HepG2 (cell line): ENCODE measurements around the gene SNRPF. TPM values are rescaled to one million over a fixed set of nuclear protein-coding genes. Genes with fewer than 3 reads are reported as not detected.

Source experiments
- ASH2L ChIP-seq: fragments of 300-600, 200-600 bp; sonication (generic); IDR thresholded peaks from 2 replicates; pipeline ENCODE4 v1.7.0; 2017; ENCODE audit warnings: low read depth, mild to moderate bottlenecking, moderate library complexity, mixed read lengths, low read length; ENCODE audit not compliant: insufficient read length
- CBX2 ChIP-seq, 2 experiments: fragments of 200-600 bp in 1 of 2; sonication (generic); formaldehyde crosslinking in 1 of 2; IDR thresholded peaks; 2 replicates each; pipeline versions ENCODE4 v1.7.0 to v1.8.1; 2018 to 2022; ENCODE audit warnings: low read depth in 2 of 2, low read length in 1 of 2, mild to moderate bottlenecking in 1 of 2, missing genetic modification reagents in 1 of 2
- HCFC1 ChIP-seq: fragments of 150-350 bp; IDR thresholded peaks from 2 replicates; pipeline ENCODE4 v1.6.1; 2014; ENCODE audit warnings: low read depth, low read length
- KLF16 ChIP-seq, 2 experiments: sonication (generic) in 1 of 2; formaldehyde crosslinking in 1 of 2; IDR thresholded peaks; 2 replicates each; pipeline versions ENCODE4 v1.6.1 to v1.8.0; 2016 to 2023; ENCODE audit warnings: missing genetic modification reagents in 2 of 2, missing compliant biosample characterization in 1 of 2
- MIXL1 ChIP-seq: IDR thresholded peaks from 2 replicates; pipeline ENCODE4 v1.6.1; 2016
- MYC ChIP-seq: sonication (generic); formaldehyde crosslinking; IDR thresholded peaks from 2 replicates; pipeline ENCODE4 v1.9.0; 2021; ENCODE audit warnings: missing genetic modification reagents, borderline replicate concordance
- NFE2 ChIP-seq: sonication (generic); formaldehyde crosslinking; IDR thresholded peaks from 2 replicates; pipeline ENCODE4 v1.4.0; 2020; ENCODE audit warnings: missing genetic modification reagents
- ONECUT2 ChIP-seq: sonication (generic); formaldehyde crosslinking; IDR thresholded peaks from 2 replicates; pipeline ENCODE4 v1.4.0; 2020; ENCODE audit warnings: missing genetic modification reagents
- RARA ChIP-seq: IDR thresholded peaks from 2 replicates; pipeline ENCODE4 v1.6.1; 2016; ENCODE audit warnings: missing genetic modification reagents, missing compliant biosample characterization
- RBM22 ChIP-seq: fragments of 200-400 bp; formaldehyde crosslinking; optimal IDR thresholded peaks from 2 replicates; pipeline ENCODE3; 2017; ENCODE audit warnings: mild to moderate bottlenecking, low read length, moderate library complexity
- RXRB ChIP-seq: IDR thresholded peaks from 2 replicates; pipeline ENCODE4 v1.6.1; 2016; ENCODE audit warnings: borderline replicate concordance, missing genetic modification reagents, missing compliant biosample characterization
- SIN3B ChIP-seq: fragments of 150-350 bp; IDR thresholded peaks from 2 replicates; pipeline ENCODE4 v1.6.1; 2014; ENCODE audit warnings: low read length
- SOX5 ChIP-seq: IDR thresholded peaks from 2 replicates; pipeline ENCODE4 v1.6.1; 2016; ENCODE audit warnings: borderline replicate concordance
- SRSF4 ChIP-seq: fragments of 200-400 bp; formaldehyde crosslinking; IDR thresholded peaks from one replicate; pipeline ENCODE4 v1.6.1; 2018; ENCODE audit warnings: mild to moderate bottlenecking, low read depth, low read length, moderate library complexity; ENCODE audit not compliant: poor library complexity, severe bottlenecking
- SRY ChIP-seq: sonication (generic); formaldehyde crosslinking; IDR thresholded peaks from 2 replicates; pipeline ENCODE4 v1.8.0; 2022; ENCODE audit warnings: mild to moderate bottlenecking, missing genetic modification reagents
- TBX2 ChIP-seq: sonication (generic); formaldehyde crosslinking; IDR thresholded peaks from 2 replicates; pipeline ENCODE4 v1.5.0; 2020; ENCODE audit warnings: missing genetic modification reagents, mild to moderate bottlenecking, borderline replicate concordance
- ZNF282 ChIP-seq: fragments of 450-650 bp; IDR thresholded peaks from 2 replicates; pipeline ENCODE4 v1.6.1; 2018; ENCODE audit not compliant: partially characterized antibody
- ZNF883 ChIP-seq: sonication (generic); formaldehyde crosslinking; IDR thresholded peaks from 2 replicates; pipeline ENCODE4 v1.5.1; 2020; ENCODE audit warnings: mild to moderate bottlenecking, missing genetic modification reagents; ENCODE audit errors: not compliant biosample characterization
- ZSCAN12 ChIP-seq: sonication (generic); formaldehyde crosslinking; IDR thresholded peaks from 2 replicates; pipeline ENCODE4 v1.9.0; 2021; ENCODE audit warnings: mild to moderate bottlenecking, missing genetic modification reagents
- polyA plus RNA-seq, 8 experiments: library from polyadenylated mRNA; depleted of rRNA in 3 of 8; stranded (reverse) in 7 of 8; unstranded in 1 of 8; fragments of >200 nt; fragmentation: Illumina TruSeq in 4 of 8; extraction: Trizol in 4 of 8; gene quantifications; 2 replicates each; pipeline versions ENCODE4 v1.2.1 to v1.2.3, GENCODE V29; 2011 to 2016; ENCODE audit warnings: low read depth in 4 of 8, missing spikeins in 1 of 8, mixed read lengths in 1 of 8; ENCODE audit not compliant: insufficient read depth in 1 of 8
- total RNA-seq, 5 experiments: library from RNA; depleted of rRNA; stranded (reverse); fragments of >200 nt; fragmentation: Illumina TruSeq; extraction: Trizol; gene quantifications; 2 replicates each; pipeline ENCODE4 v1.2.3, GENCODE V29; 2016; ENCODE audit warnings: low read depth in 1 of 5
- TF ChIP-seq, protein P1 (sequence below): IDR thresholded peaks from 2 replicates; pipeline ENCODE4 v1.6.1; 2012; ENCODE audit warnings: low read depth, low read length, improper control_type of control experiment
- TF ChIP-seq, protein P2 (sequence below): IDR thresholded peaks from 2 replicates; pipeline ENCODE4 v1.6.1; 2016; ENCODE audit warnings: low read depth
- TF ChIP-seq, protein P3 (sequence below): sonication (generic); formaldehyde crosslinking; IDR thresholded peaks from 2 replicates; pipeline ENCODE4 v1.8.1; 2023; ENCODE audit warnings: mild to moderate bottlenecking, missing genetic modification reagents
- TF ChIP-seq, protein P4 (sequence below): sonication (generic); formaldehyde crosslinking; IDR thresholded peaks from 2 replicates; pipeline ENCODE4 v1.4.0; 2020; ENCODE audit warnings: missing genetic modification reagents, borderline replicate concordance

Gene SNRPF
- total and polyA plus RNA-seq, 2 of the 13 experiments (the other 11 are each of a cell fraction or from before 2014, with no cell fraction given): 31.7 to 77.2 TPM

DNA sequence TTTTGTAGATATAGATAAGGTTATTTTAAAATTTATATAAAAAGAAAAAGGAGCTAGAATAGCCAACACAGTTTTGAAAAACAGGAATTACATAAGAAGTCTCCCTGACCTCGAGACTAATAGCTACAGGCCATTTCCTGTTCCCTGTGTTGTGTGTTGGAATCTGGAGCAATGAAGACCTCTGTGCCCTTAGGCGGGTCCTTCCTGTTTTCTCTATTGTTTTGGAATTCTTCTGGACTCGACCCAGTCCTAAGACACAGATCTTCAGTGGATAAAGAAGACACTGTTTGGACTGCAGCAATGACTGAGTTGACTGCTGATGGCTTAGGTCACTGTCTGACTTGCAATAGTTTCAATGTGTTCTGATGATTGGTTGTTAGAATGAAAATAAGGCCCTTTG, 26.2 kb downstream of the SNRPF start (continued):
- TF ChIP-seq, protein P1, sequence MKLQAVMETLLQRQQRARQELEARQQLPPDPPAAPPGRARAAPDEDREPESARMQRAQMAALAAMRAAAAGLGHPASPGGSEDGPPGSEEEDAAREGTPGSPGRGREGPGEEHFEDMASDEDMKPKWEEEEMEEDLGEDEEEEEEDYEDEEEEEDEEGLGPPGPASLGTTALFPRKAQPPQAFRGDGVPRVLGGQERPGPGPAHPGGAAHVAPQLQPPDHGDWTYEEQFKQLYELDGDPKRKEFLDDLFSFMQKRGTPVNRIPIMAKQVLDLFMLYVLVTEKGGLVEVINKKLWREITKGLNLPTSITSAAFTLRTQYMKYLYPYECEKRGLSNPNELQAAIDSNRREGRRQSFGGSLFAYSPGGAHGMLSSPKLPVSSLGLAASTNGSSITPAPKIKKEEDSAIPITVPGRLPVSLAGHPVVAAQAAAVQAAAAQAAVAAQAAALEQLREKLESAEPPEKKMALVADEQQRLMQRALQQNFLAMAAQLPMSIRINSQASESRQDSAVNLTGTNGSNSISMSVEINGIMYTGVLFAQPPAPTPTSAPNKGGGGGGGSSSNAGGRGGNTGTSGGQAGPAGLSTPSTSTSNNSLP: no peak
- no peak for TF ChIP-seq ONECUT2 (CRISPR knock-in tag)
- TF ChIP-seq SRY (CRISPR knock-in tag): no peak
- TF ChIP-seq KLF16 (CRISPR knock-in tag; IDR thresholded peaks at IDR 0.05): no peak
- TF ChIP-seq ZNF282: no peak
- TF ChIP-seq, protein P2, sequence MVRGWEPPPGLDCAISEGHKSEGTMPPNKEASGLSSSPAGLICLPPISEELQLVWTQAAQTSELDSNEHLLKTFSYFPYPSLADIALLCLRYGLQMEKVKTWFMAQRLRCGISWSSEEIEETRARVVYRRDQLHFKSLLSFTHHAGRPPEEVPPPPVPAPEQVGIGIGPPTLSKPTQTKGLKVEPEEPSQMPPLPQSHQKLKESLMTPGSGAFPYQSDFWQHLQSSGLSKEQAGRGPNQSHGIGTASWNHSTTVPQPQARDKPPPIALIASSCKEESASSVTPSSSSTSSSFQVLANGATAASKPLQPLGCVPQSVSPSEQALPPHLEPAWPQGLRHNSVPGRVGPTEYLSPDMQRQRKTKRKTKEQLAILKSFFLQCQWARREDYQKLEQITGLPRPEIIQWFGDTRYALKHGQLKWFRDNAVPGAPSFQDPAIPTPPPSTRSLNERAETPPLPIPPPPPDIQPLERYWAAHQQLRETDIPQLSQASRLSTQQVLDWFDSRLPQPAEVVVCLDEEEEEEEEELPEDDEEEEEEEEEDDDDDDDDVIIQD (CRISPR knock-in tag): peak; percentile 39; the same call in 1 of the 2 replicates
- no peak for TF ChIP-seq RBM22
- TF ChIP-seq, protein P3, sequence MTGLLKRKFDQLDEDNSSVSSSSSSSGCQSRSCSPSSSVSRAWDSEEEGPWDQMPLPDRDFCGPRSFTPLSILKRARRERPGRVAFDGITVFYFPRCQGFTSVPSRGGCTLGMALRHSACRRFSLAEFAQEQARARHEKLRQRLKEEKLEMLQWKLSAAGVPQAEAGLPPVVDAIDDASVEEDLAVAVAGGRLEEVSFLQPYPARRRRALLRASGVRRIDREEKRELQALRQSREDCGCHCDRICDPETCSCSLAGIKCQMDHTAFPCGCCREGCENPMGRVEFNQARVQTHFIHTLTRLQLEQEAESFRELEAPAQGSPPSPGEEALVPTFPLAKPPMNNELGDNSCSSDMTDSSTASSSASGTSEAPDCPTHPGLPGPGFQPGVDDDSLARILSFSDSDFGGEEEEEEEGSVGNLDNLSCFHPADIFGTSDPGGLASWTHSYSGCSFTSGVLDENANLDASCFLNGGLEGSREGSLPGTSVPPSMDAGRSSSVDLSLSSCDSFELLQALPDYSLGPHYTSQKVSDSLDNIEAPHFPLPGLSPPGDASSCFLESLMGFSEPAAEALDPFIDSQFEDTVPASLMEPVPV (CRISPR knock-in tag): no peak
- TF ChIP-seq SIN3B: no peak
- no peak for TF ChIP-seq ZSCAN12 (CRISPR knock-in tag)
- TF ChIP-seq ZNF883 (CRISPR knock-in tag): no peak
- TF ChIP-seq SRSF4: no peak
- no peak for TF ChIP-seq MYC
- no peak for TF ChIP-seq HCFC1
- no peak for TF ChIP-seq TBX2 (CRISPR knock-in tag)
- TF ChIP-seq RXRB: 0 out of 2 replicates have a peak, but pooled peaks have one; percentile 11
- no peak for TF ChIP-seq ASH2L
- peak; percentile 66; the same call in 1 of the 2 replicates for TF ChIP-seq SOX5 (CRISPR knock-in tag)
- no peak for TF ChIP-seq CBX2 (IDR thresholded peaks at IDR 0.05; ENCODE audit: low read depth, low read length)
- TF ChIP-seq CBX2 (CRISPR knock-in tag; IDR thresholded peaks at IDR 0.05; ENCODE audit: low read depth): no peak
- no peak for TF ChIP-seq MIXL1
- TF ChIP-seq RARA (CRISPR knock-in tag): peak; percentile 40; the same call in 1 of the 2 replicates
- TF ChIP-seq NFE2 (CRISPR knock-in tag): no peak
- TF ChIP-seq, protein P4, sequence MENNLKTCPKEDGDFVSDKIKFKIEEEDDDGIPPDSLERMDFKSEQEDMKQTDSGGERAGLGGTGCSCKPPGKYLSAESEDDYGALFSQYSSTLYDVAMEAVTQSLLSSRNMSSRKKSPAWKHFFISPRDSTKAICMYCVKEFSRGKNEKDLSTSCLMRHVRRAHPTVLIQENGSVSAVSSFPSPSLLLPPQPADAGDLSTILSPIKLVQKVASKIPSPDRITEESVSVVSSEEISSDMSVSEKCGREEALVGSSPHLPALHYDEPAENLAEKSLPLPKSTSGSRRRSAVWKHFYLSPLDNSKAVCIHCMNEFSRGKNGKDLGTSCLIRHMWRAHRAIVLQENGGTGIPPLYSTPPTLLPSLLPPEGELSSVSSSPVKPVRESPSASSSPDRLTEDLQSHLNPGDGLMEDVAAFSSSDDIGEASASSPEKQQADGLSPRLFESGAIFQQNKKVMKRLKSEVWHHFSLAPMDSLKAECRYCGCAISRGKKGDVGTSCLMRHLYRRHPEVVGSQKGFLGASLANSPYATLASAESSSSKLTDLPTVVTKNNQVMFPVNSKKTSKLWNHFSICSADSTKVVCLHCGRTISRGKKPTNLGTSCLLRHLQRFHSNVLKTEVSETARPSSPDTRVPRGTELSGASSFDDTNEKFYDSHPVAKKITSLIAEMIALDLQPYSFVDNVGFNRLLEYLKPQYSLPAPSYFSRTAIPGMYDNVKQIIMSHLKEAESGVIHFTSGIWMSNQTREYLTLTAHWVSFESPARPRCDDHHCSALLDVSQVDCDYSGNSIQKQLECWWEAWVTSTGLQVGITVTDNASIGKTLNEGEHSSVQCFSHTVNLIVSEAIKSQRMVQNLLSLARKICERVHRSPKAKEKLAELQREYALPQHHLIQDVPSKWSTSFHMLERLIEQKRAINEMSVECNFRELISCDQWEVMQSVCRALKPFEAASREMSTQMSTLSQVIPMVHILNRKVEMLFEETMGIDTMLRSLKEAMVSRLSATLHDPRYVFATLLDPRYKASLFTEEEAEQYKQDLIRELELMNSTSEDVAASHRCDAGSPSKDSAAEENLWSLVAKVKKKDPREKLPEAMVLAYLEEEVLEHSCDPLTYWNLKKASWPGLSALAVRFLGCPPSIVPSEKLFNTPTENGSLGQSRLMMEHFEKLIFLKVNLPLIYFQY: no peak
